GM18502 (cell line): ENCODE data around the gene CACNA1B.
"Not testable (repeated sequence)": the region's sequence is repeated elsewhere in the genome, so short reads cannot be mapped to it uniquely, and the experiment has no call there.

Experiments
- ATAC-seq: cut with Tn5 transposase; IDR thresholded peaks from one replicate; pipeline ENCODE4 v1.9.1; 2021; ENCODE audit warnings: mild to moderate bottlenecking; ENCODE audit not compliant: unreplicated experiment, poor library complexity

Gene CACNA1B

DNA sequence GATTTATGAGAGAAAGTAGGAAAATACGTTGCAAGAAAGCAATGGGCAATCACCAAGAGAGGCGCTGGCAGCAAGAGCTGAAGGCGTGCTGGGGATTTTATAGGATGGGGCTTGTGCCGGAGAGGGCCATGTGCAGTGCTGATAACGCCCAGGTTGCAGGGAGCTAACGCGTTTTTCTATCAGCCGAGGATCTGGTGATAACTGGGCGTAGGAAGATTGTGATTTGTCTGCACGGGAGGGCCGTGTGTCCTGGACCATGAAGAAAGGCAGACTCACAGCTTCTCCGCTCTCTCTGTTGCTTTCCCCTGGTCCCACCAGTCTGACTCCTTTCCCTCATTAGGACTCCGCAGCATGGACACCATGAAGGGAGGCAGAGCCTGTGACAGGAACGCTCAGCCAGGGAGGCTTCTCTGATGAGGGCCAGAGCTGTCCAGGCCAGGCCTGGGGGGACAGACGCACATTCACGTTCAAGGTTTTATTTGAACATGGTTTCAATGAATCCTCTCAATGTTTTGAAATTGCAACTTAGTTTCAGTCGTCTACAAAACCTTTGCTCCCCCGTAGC is 11.9 kb upstream of the CACNA1B start:
- ATAC-seq, result no peak

DNA sequence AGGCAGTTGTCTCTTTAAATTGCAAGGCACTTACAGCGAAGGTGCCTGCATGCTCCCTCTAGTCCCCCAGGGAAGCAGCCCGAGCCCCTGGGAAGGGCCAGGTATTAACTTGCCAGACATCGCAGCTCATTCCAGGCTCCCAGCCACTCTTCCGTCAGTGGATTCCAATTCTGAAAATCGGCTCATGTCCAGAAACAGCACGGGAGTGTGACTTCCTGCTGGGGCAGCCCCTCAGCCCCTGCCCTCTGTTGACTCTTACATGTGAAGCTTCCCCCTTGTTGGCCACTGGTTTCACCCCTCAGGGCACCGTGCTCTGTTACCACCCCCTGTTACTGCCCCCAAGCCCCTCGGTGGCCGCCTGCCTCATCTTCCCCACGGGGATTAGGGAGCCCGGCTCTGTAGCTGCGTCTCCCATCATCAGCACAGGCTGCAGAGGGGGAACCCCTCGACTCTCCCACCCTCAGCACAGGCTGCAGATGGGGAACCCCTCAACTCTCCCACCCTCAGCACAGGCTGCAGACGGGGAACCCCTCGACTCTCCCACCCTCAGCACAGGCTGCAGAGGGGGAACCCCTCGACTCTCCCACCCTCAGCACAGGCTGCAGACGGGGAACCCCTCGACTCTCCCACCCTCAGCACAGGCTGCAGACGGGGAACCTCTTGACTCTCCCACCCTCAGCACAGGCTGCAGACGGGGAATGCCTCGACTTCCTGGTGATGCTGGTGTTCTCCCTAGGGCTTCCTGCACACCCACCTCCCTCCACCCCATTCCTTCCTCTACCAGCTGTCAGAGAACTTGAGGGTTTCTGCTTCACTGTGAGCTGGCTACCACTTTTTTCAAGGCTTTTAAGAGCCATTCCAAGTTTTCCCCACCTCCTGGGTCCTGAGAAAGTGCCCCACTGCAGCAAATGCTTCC is 11.1 kb upstream of the CACNA1B start:
- no peak for ATAC-seq

DNA sequence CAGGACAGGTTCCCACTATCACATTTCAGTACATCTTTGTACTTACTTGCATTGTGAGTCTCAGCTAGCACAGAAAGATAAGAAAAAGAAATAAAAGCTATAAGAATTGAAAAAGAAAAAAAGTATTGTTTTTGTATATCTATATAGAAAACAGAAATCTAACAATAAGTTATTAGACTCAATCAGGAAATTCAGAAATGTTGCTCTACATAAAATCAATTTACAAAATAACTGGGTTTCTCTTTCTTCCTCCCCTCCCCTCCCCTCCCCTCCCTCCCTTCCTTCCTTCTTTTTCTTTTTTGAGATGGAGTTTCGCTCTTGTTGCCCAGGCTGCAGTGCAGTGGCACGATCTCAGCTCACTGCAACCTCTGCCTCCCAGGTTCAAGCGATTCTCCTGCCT is 7.2 kb upstream of the CACNA1B start:
- ATAC-seq, result no peak

DNA sequence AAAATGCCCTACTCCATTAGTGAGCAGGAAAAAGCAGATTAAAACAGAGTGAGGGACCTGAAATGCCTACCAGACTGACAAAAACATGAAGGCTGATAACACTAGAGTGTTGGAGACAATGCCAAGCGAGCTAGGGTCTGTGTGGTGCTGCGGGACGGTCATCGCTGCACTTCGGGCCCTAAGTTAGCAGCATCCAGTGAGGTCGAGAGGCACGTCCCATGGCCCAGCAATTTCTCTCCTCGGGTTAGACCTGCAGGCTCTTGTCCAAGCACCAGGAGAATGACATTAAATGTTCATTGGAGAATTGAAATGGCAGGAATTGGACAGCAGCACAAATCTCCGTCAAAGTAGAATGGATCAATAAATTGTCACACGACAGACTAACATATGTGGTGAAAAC is 5.3 kb upstream of the CACNA1B start:
- no peak for ATAC-seq

DNA sequence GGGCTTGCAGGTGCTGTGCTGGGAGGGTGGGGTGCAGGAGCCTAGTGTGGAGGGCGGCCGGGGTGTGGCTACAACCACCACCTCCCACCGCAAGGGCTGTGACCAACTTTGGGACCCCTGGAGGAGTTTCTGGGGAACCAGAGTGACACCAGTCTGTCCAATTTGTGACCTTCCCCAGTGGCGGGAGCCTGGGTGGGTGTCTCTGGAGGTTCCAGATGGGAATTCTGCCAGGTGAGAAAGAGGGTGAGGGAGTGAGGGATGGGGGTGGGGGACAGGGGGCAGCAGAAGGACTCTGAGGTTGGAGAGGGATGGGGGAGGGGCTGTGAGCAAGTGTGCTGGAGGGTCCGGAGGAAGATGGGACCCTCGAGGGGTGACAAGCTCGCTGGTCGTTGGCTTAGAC is 4.2 kb upstream of the CACNA1B start:
- no peak for ATAC-seq

DNA sequence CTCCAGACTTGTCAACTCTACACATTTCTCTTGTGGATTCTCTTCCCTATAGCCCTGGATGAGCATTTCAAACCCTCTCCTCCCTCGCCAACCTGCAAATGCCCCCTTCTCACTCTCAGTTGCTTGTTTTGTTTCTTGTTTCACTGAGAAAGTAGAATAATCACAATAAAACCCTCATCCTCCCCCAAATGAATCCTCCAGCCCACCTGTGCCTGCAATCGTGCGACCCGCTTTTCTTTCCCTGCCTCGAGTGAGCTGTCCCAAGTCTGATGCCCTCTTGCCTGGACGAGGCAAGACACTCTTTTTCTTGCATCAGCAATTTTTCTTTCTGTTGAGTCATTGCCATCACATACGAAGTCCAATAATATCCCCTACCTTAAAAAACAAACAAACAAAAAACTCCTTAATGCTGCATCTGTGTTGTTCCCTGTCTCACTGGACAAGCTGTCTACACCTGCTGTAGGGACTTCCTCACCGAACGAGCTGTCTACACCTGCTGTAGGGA is 3.7 kb upstream of the CACNA1B start:
- no peak for ATAC-seq

DNA sequence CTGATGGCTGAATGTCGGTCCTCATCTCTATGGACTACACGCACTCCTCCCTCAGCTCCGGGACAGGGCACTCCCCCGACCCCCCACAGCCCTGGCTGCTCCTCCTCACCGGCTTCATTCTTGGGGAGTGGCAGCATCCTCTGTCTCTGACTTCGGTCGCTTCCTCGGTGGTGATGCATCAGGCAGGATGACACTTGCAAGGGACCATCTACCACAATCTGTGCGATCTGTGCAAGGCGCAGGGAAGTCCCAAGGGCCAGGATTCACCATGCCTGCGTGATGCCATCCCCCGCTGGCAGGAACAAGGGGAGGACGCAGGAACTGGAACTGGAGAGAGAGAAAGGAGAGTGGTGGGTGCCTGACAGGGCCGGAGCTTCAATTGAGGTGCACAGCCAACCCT is 2.2 kb upstream of the CACNA1B start:
- ATAC-seq, result no peak

DNA sequence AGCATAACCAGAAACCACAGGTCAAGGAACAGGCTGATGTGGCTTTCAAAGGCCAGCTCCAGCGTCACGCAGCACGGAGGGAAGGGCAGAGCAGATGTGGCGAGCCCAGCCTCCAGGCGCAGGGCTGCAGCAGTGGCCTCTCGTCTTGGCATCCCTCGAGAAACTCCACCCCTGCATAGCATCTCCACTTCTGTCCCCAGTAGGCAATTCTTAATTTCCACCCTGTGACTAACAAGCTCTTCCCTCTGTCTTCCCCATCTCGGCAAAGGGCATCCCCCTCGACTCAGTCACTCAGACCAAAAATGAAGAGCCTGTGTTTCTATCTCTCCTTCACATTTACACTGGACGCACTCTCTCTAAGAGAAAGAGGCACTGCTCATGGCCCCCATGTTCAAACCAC is 1.7 kb upstream of the CACNA1B start:
- ATAC-seq, result no peak

DNA sequence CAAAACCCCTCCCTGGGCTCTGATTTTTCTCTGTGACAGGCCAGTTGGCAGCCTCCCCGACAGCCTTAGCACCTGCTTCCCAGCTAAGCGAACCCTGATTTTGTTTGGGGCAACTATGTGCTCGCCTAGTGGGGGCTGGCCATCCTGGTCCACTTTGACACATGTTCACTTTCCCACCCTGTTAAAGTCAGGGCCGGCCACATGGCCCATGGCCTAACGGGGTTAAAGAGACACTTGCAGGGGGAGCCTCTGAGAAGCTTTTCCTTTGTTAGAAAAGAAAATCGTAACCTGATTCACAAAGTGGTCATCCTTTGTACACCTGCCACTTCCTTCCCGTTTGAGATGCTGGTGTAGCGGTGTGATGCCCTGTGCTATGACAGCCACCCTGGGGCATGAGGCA is 1.3 kb upstream of the CACNA1B start:
- ATAC-seq, result no peak

DNA sequence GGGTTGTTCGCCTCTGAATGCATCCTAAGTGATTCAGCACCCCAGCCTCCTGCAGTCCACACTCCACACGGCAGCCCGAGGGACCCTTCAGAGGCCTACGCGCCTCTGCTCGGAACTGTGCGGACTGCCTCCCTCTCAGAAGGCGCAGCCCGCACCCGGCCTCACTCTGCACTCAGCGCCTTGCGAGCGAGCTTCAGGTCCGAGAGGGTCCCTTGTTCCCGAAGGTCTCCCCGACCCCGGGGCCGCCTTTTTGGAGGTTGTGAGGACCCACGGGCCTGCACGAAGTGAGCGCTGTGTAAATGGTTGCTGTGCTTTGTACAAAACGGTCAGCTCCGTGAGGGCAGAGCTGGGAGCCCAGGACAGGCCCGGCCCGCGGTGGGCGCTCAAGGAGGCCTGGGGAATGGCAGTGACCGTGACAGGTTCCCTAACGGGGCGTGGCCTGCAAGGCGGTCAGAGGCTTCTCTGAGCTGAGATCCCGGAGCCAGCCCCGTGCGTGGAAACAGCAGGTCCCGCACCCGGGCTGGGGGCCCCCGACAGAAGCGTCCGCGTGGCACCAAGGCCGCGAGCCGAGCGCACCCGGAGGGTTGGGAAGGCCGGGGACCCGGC is 698 bp upstream of the CACNA1B start:
- ATAC-seq, result no peak

DNA sequence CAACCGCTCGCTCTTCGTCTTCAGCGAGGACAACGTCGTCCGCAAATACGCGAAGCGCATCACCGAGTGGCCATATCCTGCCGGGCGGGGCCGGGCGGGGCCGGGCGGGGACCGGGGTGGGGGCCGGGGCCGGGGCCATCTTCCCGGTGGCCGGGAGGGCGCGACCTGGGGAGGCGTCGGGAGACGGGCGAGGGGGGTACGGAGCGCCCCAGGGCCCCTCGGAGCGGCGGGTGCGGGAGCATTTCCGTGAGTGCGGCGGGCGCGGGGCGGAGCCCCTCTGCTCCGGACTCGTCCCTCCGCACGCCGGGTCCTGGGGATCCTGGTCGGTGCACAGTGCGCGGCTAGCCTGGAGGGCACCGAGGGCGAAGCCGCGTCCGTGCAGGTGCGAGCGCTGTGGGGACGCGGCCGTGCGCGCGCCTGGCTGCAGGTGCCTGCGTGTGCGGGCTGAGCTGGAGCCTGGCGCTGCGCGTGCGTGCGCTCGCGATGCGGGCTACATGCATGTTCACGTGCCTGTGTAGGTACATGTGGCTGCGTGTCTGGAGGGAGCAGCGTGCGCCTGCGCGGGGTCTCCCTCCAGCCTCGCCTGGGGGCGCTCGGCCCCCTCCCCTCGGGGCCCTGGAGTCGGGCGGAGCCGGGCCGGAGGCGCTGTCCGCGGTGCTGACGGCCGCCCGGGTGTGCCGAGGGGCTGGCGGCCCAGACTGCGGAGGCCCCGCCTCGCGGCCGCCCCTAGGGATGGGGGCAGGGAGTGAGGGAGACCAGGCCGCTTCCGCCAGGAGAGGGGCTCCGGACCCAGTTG is 762 bp downstream of the CACNA1B start:
- no peak for ATAC-seq

DNA sequence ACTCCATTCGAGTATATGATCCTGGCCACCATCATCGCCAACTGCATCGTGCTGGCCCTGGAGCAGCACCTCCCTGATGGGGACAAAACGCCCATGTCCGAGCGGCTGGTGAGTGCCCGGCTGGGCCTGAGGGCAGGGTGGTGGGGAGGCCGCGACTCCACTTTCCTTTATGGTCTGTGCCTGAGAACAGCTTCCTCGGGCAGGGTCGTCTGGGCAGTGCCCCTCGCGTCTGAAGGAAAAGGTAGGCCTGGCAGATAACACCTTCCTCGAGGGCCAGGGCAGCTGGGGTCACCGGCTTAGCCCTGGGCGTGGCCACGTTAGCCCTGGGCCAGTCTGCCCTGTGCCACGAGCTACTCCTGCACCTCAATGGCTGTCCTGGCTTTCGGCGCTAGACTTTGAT is 1.5 kb downstream of the CACNA1B start:
- no peak for ATAC-seq

DNA sequence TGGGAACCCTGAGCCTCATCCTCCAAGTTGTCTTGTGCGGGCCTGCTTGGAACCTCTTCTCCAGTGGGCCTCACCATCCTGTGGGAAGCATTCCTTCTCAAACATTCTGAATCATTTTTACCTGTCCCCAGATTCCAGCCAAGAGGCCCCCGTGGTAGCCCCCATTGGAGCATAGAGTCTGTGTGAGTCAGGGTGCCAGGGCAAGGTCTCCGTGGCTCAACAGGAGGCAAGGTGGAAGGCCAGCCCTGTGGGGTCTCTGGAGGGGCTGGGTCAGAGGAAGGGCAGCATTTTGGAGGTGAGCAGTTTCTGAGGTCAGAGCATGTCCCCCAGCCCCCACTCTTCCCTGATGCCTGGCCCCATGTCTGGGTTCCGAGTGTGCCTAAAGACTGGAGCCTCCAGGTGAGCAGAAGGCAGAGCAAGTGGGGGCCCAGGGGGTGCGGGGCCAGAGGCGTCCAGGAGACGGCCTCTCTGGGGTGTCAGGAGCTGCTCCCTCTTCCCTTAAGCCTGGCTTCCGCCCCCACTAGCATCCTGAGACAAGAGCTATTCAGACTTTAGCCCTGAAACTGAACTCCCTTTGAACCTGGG is 2.1 kb downstream of the CACNA1B start:
- ATAC-seq, result no peak

DNA sequence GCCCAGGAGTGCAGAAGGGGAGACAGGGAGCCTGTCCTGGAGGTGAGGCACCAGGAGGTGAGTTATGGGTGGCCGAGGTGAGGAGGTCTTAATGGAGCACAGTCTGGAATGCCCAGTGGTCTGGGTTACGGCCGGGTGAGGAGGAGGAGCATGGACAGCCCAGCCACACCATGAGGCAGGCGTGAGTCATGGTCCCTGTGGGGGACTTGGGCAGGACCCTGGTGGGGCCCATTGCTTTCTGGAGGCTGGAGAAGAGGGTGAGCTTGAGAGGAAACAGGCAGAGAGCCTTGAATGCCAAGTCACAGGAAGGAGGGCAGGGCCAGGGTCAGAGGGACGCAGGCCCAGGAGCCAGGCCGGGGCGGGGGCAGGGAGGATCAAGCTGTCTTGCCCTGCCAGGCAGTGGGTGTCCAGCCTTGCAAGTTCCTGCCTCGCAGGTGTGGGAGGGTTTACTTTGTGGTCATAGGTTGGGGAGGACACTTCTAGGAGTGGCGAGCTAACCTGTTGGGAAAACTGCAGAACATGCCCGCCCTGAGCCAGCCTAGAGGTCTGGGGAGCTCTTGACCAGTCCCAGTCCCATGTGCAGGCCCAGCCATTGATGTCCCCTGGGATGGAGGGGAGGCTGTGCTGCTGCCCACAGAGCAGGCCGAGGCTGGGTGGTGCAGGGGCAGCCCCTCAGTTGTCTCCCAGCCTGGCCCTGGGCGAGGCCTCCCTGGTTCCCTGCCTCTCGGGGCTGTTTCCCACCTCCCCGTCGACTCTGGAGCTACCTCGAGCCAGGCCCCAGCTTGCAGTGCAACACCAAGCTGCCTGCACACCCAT is 2.8 kb downstream of the CACNA1B start:
- ATAC-seq, result no peak

DNA sequence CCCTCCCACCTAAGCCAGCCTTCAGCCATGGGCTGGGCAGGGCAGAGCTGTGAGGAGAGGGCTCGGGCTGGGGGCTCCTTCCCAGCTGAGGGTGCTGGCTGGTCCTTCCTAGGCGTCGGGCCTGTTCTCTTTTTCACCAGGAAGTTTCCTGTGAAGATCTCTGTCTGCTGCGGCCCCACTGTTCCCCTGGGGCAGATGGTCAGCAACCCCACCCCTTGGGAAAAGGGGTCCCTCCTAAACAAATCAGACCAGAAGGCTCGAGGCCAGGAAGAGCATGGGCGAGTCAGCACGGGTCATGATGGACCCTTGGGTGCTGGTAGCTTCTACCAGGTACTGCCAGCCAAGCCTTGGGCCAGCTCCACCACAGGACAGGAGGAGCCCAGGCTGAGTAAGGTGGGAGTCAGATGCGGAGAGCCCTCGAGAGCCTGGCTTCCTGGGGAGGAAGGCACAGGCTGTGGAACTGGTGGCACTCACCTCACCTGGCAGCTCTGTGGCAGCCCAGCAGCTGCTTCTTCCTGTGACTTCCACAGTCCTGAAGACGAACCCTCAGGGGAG is 3.5 kb downstream of the CACNA1B start:
- no peak for ATAC-seq

DNA sequence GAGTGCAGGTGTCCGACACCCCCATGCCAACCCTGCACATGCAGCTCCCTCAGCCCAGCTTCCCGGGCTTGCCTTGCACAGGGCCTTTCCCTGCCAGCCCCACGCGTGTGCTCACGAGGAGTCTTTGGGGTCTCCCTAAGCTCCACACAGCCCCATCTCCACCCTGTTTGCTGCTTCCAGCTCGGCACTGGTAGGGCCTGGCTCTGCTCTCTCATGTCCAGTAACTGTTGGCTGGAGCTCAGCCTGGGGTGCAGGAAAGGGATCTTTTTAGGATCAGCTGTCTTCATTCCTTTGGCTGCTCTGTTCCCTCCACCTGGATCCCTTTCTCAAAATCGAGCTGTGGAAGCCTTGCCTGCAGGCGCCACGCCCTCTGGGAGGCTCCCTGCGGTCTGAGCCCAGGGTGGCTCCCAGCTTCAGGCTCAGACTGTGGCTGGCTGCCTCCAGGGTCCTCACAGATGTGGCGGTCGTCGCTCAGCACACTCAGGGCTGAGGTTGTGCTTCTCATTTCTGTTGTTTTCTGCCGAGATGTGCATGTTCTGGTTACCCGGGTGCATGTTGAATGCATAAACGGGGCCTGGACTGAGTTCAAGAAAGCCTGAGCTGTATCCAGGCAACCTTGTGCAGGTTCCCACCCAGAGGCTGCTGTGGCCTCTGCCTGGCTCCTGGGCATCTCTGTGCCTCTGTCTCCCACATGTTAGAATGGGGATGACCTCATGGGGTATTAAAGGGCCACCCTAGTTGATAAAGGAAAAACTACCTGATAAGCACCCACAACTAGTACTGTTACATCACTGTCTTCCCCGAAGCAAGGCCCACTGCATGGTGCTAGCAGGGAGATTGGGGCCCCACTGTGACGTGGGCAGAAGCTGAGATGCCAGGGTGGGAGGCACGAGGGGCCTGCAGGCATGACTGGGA is 4.3 kb downstream of the CACNA1B start:
- ATAC-seq, result no peak

DNA sequence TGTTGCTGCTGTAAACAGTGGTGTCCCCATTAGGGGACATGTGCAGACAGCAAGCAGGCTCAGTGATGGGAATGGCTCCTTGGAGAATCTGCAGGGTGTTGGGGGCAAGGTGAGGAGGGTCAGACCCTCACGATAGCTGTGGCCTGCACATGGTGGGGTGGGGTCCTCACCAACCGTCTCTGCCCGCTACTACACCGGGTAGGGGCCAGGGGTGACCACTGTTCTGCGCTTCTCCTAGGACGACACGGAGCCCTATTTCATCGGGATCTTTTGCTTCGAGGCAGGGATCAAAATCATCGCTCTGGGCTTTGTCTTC is 4.9 kb downstream of the CACNA1B start:
- ATAC-seq, result no peak

DNA sequence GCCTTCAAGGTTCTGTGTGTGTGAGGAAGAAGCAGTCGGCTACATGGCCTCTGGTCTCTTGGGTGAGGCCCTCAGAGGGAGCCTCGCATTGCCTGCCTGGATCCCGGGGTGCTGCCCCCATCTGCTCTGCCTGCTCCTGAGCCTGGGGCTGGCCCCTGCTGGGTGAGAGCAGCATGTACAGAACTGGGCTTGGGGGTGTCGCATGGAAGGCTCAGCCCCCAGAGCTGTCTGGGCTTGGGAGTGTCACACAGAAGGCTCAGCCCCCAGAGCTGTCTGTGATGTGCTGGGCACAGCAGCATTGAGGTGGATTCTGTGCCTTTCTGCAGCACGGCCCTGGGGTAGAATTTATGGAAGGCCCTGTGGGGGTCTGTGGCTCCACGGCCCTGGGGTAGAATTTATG is 6.4 kb downstream of the CACNA1B start:
- not testable (repeated sequence) for ATAC-seq
